Mesenchymal stem cell (in vitro differentiated cells and primary cell): ENCODE results near the gene AK5.
"Not testable (repeated sequence)": the region's sequence is repeated elsewhere in the genome, so short reads cannot be mapped to it uniquely, and the experiment has no call there.

Experiments
- DNase-seq: peaks from one replicate; pipeline ENCODE4 v3.0.0-alpha.2; 2013
- H2AFZ ChIP-seq: one replicate; pipeline ENCODE4 v1.6.1; 2013; ENCODE audit warnings: low read depth, mild to moderate bottlenecking, control low read depth, inconsistent platforms, low read length, moderate library complexity
- H2AK5ac ChIP-seq: 2 replicates; pipeline ENCODE4 v1.6.1; 2013; ENCODE audit warnings: low read length, moderate library complexity, mild to moderate bottlenecking, inconsistent platforms; ENCODE audit not compliant: severe bottlenecking
- H2BK120ac ChIP-seq: one replicate; pipeline ENCODE4 v1.6.1; 2013; ENCODE audit warnings: low read depth, mild to moderate bottlenecking, inconsistent platforms, low read length, moderate library complexity
- H2BK12ac ChIP-seq, 2 experiments: one replicate each; pipeline ENCODE4 v1.6.1; 2013; ENCODE audit warnings: inconsistent platforms in 2 of 2, low read length in 2 of 2, mild to moderate bottlenecking in 2 of 2, moderate library complexity in 2 of 2, control low read depth in 1 of 2
- H2BK15ac ChIP-seq: one replicate; pipeline ENCODE4 v1.6.1; 2013; ENCODE audit warnings: mild to moderate bottlenecking, low read depth, inconsistent platforms; ENCODE audit not compliant: poor library complexity, severe bottlenecking
- H2BK5ac ChIP-seq: 2 replicates; pipeline ENCODE4 v1.6.1; 2013; ENCODE audit warnings: low read depth, mild to moderate bottlenecking, low read length, control low read depth, inconsistent platforms; ENCODE audit not compliant: poor library complexity, severe bottlenecking
- H3K14ac ChIP-seq, 2 experiments: one replicate each; pipeline ENCODE4 v1.6.1; 2013; ENCODE audit warnings: inconsistent platforms in 2 of 2, low read length in 2 of 2, control low read depth in 1 of 2, mild to moderate bottlenecking in 1 of 2, moderate library complexity in 1 of 2
- H3K18ac ChIP-seq, 2 experiments: one replicate each; pipeline ENCODE4 v1.6.1; 2013; ENCODE audit warnings: inconsistent platforms in 2 of 2, low read length in 2 of 2, control low read depth in 1 of 2, low read depth in 1 of 2, mild to moderate bottlenecking in 1 of 2
- H3K23ac ChIP-seq, 2 experiments: one replicate each; pipeline ENCODE4 v1.6.1; 2013; ENCODE audit warnings: inconsistent platforms in 2 of 2, low read length in 2 of 2, mild to moderate bottlenecking in 2 of 2, moderate library complexity in 2 of 2, control low read depth in 1 of 2
- H3K27ac ChIP-seq: 2 replicates; pipeline ENCODE4 v1.5.1; 2013; ENCODE audit warnings: mild to moderate bottlenecking, moderate library complexity, low read length, control low read depth, inconsistent platforms; ENCODE audit not compliant: poor library complexity, severe bottlenecking
- H3K27me3 ChIP-seq, 2 experiments: 2 replicates each; pipeline versions ENCODE4 v1.6.1 to v1.7.0; 2013; ENCODE audit warnings: low read length in 2 of 2, mild to moderate bottlenecking in 2 of 2, moderate library complexity in 2 of 2, control low read depth in 1 of 2, inconsistent platforms in 1 of 2; ENCODE audit not compliant: control insufficient read depth in 1 of 2, insufficient read depth in 1 of 2
- H3K36me3 ChIP-seq, 2 experiments: 2 replicates each; pipeline versions ENCODE4 v1.6.1 to v1.7.0; 2013; ENCODE audit warnings: low read length in 2 of 2, control low read depth in 1 of 2, inconsistent platforms in 1 of 2, low read depth in 1 of 2, mild to moderate bottlenecking in 1 of 2; ENCODE audit not compliant: insufficient read depth in 2 of 2, control insufficient read depth in 1 of 2
- H3K4ac ChIP-seq, 2 experiments: one replicate each; pipeline ENCODE4 v1.6.1; 2013; ENCODE audit warnings: inconsistent platforms in 2 of 2, low read length in 2 of 2, mild to moderate bottlenecking in 2 of 2, moderate library complexity in 2 of 2, control low read depth in 1 of 2, low read depth in 1 of 2
- H3K4me1 ChIP-seq: 2 replicates; pipeline ENCODE4 v1.6.1; 2013; ENCODE audit warnings: low read depth, low read length, control low read depth; ENCODE audit not compliant: control insufficient read depth, insufficient read depth
- H3K4me2 ChIP-seq: 2 replicates; pipeline ENCODE4 v1.6.1; 2013; ENCODE audit warnings: low read length, mild to moderate bottlenecking, inconsistent platforms; ENCODE audit not compliant: poor library complexity, severe bottlenecking
- H3K4me3 ChIP-seq, 2 experiments: 2 replicates each; pipeline versions ENCODE4 v1.5.1 to v1.7.0; 2013; ENCODE audit warnings: low read length in 2 of 2, mild to moderate bottlenecking in 2 of 2, control low read depth in 1 of 2, low read depth in 1 of 2; ENCODE audit not compliant: insufficient read depth in 1 of 2
- H3K79me1 ChIP-seq: replicated peaks from 2 replicates; pipeline ENCODE4 v1.6.1; 2013; ENCODE audit warnings: mild to moderate bottlenecking, control low read depth, low read length, inconsistent platforms; ENCODE audit not compliant: poor library complexity, severe bottlenecking
- H3K9ac ChIP-seq: 2 replicates; pipeline ENCODE4 v1.7.0; 2013; ENCODE audit warnings: mild to moderate bottlenecking, low read length, moderate library complexity
- H3K9me3 ChIP-seq: 2 replicates; pipeline ENCODE4 v1.7.0; 2013; ENCODE audit warnings: mild to moderate bottlenecking, low read length; ENCODE audit not compliant: control insufficient read depth
- H4K8ac ChIP-seq: one replicate; pipeline ENCODE4 v1.6.1; 2013; ENCODE audit warnings: inconsistent platforms, mild to moderate bottlenecking, low read length, moderate library complexity
- H4K91ac ChIP-seq: one replicate; pipeline ENCODE4 v1.6.1; 2013; ENCODE audit warnings: mild to moderate bottlenecking, low read length, inconsistent platforms
- WGBS: methylation state at CpG from one replicate; pipeline ENCODE4 v1.1.7; 2013; ENCODE audit warnings: mixed read lengths; 5-methylcytosine and 5-hydroxymethylcytosine counted together

Gene AK5

DNA sequence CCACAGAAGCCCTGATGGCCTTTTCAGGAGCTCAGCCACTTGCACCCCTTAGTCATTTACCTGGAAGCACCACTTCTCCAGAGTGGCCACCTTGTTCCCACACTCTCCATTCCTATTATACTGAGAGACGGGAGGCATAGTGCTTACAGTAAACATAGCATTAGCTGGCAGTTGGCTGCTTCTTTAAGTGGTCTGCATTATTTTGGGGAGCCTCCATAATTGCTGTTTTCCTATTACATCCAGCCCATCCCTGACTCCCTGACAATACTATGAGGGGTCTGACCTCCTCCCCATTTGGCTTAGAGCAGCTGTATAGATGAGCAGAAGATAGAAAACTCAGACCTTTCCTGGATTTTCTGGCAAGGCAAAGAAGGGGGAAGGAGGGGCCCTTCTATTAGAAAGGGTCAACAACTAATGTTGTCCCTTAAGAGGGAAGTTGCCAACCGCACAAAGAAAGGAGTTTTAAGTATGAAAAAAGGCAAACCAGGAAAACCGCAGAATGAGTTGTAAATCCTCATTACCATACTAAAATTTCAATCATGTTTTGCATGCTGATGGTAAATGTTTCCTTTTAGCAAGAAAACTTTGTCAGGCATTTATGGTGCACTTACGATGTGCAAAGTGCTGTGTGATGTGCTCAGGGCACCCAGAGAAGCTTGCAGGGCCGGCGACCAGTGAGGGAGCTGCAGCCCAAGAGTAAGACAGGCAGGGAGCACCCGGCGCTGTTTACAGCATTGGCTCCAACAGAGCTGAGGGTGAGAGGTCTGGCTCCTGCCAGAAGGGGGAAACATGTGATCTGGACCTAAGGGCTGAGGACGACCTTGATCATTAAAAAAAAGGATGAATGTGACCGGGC is 233.3 kb downstream of the AK5 start:
- Histone ChIP-seq H3K79me1 (peaks cover 3% of the 10 kb centered on the region), H3K9ac (peak overlapping the region; percentile 81), H3K18ac (peak overlapping the region; percentile 88 to 96), H3K36me3 (peaks cover 0 to 4% of the 10 kb centered on the region in 2 experiments), H3K4me1 (peaks cover 12% of the 10 kb centered on the region), H3K23ac (no peak overlapping the region), H2AK5ac (peak overlapping the region; percentile 99), H3K4me2 (no peak overlapping the region), H3K14ac (no peak overlapping the region), H2BK15ac (peak overlapping the region; percentile 0), H2BK120ac (peak overlapping the region; percentile 97), H4K8ac (peak overlapping the region; percentile 83), H3K27ac (peak overlapping the region; percentile 99), H3K4ac (peak overlapping the region in 1 of 2 experiments; percentile 47), H3K27me3 (no peaks in the 10 kb centered on the region), H2AFZ (no peak overlapping the region), H2BK12ac (peak overlapping the region; percentile 8 to 94), H2BK5ac (peak overlapping the region; percentile 100), H3K4me3 (peak overlapping the region in 1 of 2 experiments; percentile 54), H3K9me3 (peaks cover 11% of the 10 kb centered on the region), H4K91ac (peak overlapping the region; percentile 88)
- peak; percentile 72 for DNase-seq
- WGBS: 9% methylated on average over 7 of the region's 10 CpGs

DNA sequence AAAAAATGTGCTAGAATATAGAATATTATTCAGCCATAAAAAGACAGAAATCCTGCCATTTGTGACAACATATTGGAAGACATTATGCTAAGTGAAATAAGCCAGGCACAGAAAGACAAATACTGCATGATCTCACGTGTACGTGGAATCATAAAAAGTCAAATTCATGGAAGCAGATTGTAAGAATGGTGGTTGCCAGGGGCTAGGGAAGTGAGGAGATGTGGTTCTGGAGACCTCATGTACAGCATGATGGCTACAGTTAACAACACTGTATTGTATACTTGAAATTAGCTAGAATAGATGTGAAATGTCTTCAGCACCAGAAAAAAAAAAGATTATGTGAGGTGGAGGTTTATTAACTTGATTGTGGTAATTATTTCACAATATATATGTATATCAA is 234.3 kb downstream of the AK5 start:
- Histone ChIP-seq H3K18ac (no peak overlapping the region), H3K9me3 (peaks cover 11% of the 10 kb centered on the region), H2BK12ac (peak overlapping the region in 1 of 2 experiments; percentile 59), H3K4me3 (no peak overlapping the region), H2BK5ac (no peak overlapping the region), H3K14ac (no peak overlapping the region), H4K8ac (peak overlapping the region; percentile 33), H3K4ac (no peak overlapping the region), H3K9ac (peak overlapping the region; percentile 81), H3K23ac (no peak overlapping the region), H3K79me1 (peaks cover 3% of the 10 kb centered on the region), H3K36me3 (peaks cover 6 to 7% of the 10 kb centered on the region in 2 experiments), H2AFZ (no peak overlapping the region), H2AK5ac (peak overlapping the region; percentile 66), H3K27me3 (no peaks in the 10 kb centered on the region), H2BK120ac (no peak overlapping the region), H3K27ac (peak overlapping the region; percentile 99), H2BK15ac (no peak overlapping the region), H3K4me1 (peaks cover 12% of the 10 kb centered on the region), H4K91ac (no peak overlapping the region), H3K4me2 (no peak overlapping the region)
- no peak for DNase-seq
- 95% methylated on average over 2 of the region's 2 CpGs for WGBS

- Histone ChIP-seq H3K4ac (no peak overlapping the region), H2AK5ac (no peak overlapping the region), H2BK15ac (no peak overlapping the region), H3K27ac (no peak overlapping the region), H3K23ac (no peak overlapping the region), H3K18ac (no peak overlapping the region), H4K8ac (no peak overlapping the region), H3K14ac (no peak overlapping the region), H3K9me3 (peaks cover 2% of the 10 kb centered on the region), H3K4me2 (no peak overlapping the region), H2AFZ (no peak overlapping the region), H4K91ac (no peak overlapping the region), H3K79me1 (peaks cover 5% of the 10 kb centered on the region), H2BK12ac (no peak overlapping the region), H3K4me3 (no peak overlapping the region), H2BK120ac (no peak overlapping the region), H3K27me3 (no peaks in the 10 kb centered on the region), H2BK5ac (no peak overlapping the region), H3K4me1 (no peaks in the 10 kb centered on the region), H3K36me3 (peaks cover 13 to 14% of the 10 kb centered on the region in 2 experiments), H3K9ac (no peak overlapping the region)
- no peak for DNase-seq
- 43% methylated on average over 1 of the region's 3 CpGs for WGBS
Measured at GRCh38 chr1:77524038-77524437, 242.2 kb downstream of the AK5 start.

GRCh38 chr1:77531149-77531548 is 249.3 kb downstream of the AK5 start:
- not testable (repeated sequence) for H3K79me1 ChIP-seq, H3K9me3 ChIP-seq, H2BK12ac ChIP-seq, H2BK120ac ChIP-seq, H3K4me2 ChIP-seq, H3K14ac ChIP-seq, H2AFZ ChIP-seq, H3K27me3 ChIP-seq, H3K18ac ChIP-seq, H2AK5ac ChIP-seq, DNase-seq, H3K9ac ChIP-seq, H2BK5ac ChIP-seq, H3K23ac ChIP-seq, H3K4me1 ChIP-seq, H3K4me3 ChIP-seq, H4K8ac ChIP-seq, H3K27ac ChIP-seq, H3K4ac ChIP-seq, H2BK15ac ChIP-seq, H4K91ac ChIP-seq
- H3K36me3 ChIP-seq: peaks cover 0 to 14% of the 10 kb centered on the region in 2 experiments
- 98% methylated on average over 7 of the region's 8 CpGs for WGBS
